Ascending aorta (tissue), 2 donors: Measurements from ENCODE around the gene RNF4. TPM values are rescaled to one million over a fixed set of nuclear protein-coding genes. Genes with fewer than 3 reads are reported as not detected.

ENCODE experiments used
- DNase-seq, 2 donors: peaks; one replicate each; pipeline ENCODE4 v3.0.0-alpha.2; 2019; ENCODE audit warnings: low spot score in 2 of 2
- H3K27ac ChIP-seq, 2 donors: fragments of 200-600 bp; sonication (generic); one replicate each; pipeline ENCODE4 v1.5.1; 2016 to 2017; ENCODE audit warnings: mild to moderate bottlenecking in 1 of 2
- H3K27me3 ChIP-seq: fragments of 200-600 bp; sonication (generic); one replicate; pipeline ENCODE4 v1.5.1; 2017
- H3K36me3 ChIP-seq, 2 donors: fragments of 200-600 bp; sonication (generic); one replicate each; pipeline ENCODE4 v1.5.1; 2016
- H3K4me1 ChIP-seq, 2 donors: fragments of 200-600 bp; sonication (generic); one replicate each; pipeline ENCODE4 v1.5.1; 2016 to 2017; ENCODE audit warnings: mild to moderate bottlenecking in 1 of 2
- H3K4me3 ChIP-seq, 2 donors: fragments of 200-600 bp; sonication (generic); one replicate each; pipeline ENCODE4 v1.5.1; 2016 to 2017; ENCODE audit warnings: mild to moderate bottlenecking in 1 of 2
- H3K9me3 ChIP-seq, 2 donors: fragments of 200-600 bp; sonication (generic); one replicate each; pipeline ENCODE4 v1.5.1; 2016
- intact Hi-C: fragments of 100-400 bp; cut with DNase I; formaldehyde crosslinking; loops from one replicate; pipeline ENCODE4 v1.15.1; 2023
- total RNA-seq: library from RNA; depleted of rRNA; stranded (reverse); fragments of >200 nt; gene quantifications from one replicate; pipeline ENCODE4 v1.1.0, GENCODE V29; 2016
- TF ChIP-seq, protein P1 (sequence below), 3 experiments: fragments of 200-600 bp in 2 of 3; fragments of 450-650 bp in 1 of 3; sonication (generic) in 2 of 3; IDR thresholded peaks; one replicate each; pipeline ENCODE4 v1.5.1; 2016 to 2019; ENCODE audit warnings: antibody characterized with exemption in 3 of 3, mild to moderate bottlenecking in 1 of 3, moderate library complexity in 1 of 3

The RNF4 gene
- total RNA-seq, 1 donor from 2014 or later = 19.3 TPM

DNA sequence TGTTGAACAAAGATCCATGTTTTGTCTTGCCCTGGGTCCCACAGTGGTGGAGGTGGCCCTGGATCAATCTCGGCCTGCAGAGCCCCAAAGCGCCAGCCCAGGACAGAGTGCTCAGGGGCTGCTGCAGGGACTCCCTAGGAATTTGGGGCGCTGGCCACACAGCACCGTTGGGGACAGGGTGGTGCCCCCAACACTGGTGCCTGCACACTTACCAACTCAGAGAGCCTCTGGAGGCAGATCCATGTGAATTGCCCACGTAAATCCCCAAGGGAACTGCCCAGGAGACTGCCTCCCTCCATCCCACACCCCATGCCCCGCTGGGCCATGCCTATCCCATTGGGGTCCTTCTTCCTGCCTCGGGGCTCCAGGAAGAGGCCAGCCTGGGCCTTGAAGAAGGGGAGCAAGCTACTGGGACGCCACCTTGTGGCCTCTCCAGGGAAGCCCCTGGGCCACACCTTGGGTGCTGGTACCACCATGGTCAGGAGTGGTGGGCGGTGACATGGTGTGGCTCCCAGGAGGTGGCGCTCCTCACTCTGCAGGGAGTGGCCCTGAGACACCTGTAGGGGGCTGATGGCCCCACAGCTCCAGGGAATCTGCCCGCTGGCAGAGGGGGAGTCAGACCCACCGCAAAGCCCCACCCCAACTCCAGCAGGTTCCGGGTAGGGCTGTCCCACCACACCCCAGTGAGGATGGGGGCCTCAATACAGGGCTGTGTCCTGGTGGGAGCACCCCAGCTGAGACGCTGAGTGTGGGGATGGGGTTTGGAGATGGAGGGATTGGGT, 27.3 kb upstream of the RNF4 start:
- H3K27ac ChIP-seq = no peak overlapping the region
- intact Hi-C loops = no loop called here
- H3K4me3 ChIP-seq = no peak overlapping the region
- no peaks in the 10 kb centered on the region for H3K36me3 ChIP-seq
- no peaks in the 10 kb centered on the region for H3K9me3 ChIP-seq
- TF ChIP-seq, protein P1, sequence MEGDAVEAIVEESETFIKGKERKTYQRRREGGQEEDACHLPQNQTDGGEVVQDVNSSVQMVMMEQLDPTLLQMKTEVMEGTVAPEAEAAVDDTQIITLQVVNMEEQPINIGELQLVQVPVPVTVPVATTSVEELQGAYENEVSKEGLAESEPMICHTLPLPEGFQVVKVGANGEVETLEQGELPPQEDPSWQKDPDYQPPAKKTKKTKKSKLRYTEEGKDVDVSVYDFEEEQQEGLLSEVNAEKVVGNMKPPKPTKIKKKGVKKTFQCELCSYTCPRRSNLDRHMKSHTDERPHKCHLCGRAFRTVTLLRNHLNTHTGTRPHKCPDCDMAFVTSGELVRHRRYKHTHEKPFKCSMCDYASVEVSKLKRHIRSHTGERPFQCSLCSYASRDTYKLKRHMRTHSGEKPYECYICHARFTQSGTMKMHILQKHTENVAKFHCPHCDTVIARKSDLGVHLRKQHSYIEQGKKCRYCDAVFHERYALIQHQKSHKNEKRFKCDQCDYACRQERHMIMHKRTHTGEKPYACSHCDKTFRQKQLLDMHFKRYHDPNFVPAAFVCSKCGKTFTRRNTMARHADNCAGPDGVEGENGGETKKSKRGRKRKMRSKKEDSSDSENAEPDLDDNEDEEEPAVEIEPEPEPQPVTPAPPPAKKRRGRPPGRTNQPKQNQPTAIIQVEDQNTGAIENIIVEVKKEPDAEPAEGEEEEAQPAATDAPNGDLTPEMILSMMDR (IDR thresholded peaks at IDR 0.05) = peak; percentile 29 to 54 (median 46)
- no peaks in the 10 kb centered on the region for H3K27me3 ChIP-seq
- no peaks in the 10 kb centered on the region for H3K4me1 ChIP-seq
- peak in 1 of 2 donors; percentile 69 for DNase-seq

DNA sequence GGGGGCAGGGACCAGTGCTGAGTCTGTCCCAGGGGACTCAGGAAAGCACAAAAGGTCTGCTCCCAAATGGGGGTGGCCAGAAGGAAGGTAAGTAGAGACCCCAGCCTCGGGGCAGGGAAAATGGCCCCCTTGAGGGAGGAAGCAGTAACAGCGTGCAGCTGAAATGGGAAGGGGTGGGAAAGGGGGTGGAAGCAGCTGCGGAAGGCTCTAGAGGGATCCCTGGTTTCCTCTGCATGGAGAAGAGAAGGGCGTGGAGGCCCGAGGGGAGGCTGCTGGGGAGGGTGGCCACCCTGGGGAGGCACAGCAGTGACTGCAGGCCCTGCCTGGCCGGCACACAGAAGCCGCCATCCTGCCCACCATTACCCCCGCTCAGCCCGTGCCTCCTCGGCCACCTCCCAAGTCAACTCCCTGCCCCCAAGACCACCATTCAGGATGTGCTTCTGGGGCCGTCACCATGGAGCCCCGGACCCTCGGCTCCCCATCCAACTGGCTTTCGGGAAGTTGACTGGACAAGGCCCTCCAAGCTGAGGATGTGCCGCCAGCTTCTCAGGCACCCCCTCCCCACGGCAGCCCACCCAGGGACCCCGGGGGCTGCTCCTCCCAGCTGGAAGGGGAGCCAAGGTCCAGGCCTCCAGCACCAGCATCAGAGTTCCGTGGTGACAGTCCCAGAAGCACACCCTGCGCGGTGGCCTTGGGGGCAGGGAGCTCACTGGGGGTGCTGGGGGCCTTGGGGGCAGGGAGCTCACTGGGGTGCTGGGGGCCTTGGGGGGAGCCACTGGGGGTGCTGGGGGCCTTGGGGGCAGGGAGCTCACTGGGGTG, 26.5 kb upstream of the RNF4 start:
- intact Hi-C loops = no loop called here

DNA sequence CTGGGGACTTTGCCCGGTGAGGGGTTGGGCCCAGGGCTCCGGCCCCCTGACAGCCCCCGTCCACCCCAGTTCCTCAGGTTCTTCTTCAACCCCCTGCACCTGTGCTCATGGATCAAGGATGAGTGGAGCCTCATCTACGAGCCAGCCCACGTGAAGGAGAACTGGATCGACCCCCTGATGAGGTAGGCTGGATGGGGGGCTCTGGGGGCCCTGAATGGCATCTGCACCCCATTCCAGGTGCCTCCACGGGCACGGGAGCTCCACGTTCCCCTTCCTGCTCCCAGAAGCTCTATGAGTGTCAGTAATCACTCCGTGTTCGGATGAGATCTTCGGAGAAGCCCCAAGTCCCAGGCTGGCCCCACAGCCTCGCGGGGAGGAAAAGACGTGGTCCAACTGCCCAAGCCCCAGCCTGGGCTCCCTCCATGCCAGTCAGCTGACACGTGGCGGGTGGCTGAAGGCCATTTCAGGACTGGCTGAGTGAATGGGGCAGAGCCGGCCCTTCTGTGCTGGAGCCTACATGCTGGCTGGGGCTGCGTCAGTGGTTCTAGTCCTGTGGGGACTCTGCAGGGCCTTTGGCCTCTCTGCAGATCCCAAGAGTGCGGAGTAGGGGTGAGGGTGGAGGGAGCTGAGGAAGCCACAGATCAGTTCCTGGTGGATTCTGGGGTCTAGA, 25.7 kb upstream of the RNF4 start:
- Histone ChIP-seq H3K4me3 (no peak overlapping the region), H3K4me1 (no peaks in the 10 kb centered on the region), H3K27ac (no peak overlapping the region), H3K27me3 (no peaks in the 10 kb centered on the region), H3K9me3 (no peaks in the 10 kb centered on the region), H3K36me3 (no peaks in the 10 kb centered on the region)
- intact Hi-C loops = no loop called here
- DNase-seq = no peak
- TF ChIP-seq, protein P1 (IDR thresholded peaks at IDR 0.05) = no peak

More for the DNA sequence above, 26.5 kb upstream of the RNF4 start:
- TF ChIP-seq, protein P1 (IDR thresholded peaks at IDR 0.05) = no peak
- H3K27me3 ChIP-seq = no peaks in the 10 kb centered on the region
- H3K9me3 ChIP-seq = no peaks in the 10 kb centered on the region
- DNase-seq = no peak
- no peaks in the 10 kb centered on the region for H3K4me1 ChIP-seq
- H3K27ac ChIP-seq = no peak overlapping the region
- H3K4me3 ChIP-seq = no peak overlapping the region
- H3K36me3 ChIP-seq = no peaks in the 10 kb centered on the region

DNA sequence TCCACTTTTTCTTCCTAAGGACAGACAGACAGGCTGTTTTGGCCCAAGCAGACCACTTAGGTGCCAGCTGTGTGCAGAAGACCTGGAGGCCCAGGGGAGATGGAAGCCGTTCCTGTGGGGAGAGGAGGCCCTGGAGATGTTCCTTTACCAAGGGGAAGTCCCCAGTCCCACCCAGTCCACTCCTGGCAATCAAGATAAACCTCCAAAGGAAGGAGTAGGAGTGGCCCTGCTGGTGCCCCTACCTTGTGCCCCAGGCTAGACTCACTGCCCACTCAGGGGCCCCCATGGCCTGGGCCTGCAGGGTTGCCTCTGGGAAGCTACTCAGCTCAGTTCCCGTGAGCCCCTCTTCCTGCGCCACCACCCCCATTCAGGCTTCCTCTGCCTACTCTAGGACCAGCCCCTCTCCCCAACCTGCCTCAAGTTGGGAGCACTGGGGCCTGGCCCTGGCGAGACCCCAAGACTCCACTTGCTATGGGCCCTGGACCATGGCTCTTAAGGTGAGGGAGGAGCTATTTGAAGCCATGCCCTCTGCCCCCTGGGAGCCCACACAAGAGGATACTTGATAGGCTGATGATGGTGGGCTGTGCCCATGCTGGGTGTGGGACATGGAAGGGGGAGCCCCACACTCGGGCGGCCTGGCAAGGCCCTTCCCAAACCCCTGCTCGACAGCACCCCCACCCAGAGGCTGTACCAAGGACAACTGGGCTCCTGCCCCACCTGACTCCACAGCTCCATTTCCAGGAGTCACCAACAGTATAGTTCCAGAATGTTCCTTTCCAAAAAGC, 24.8 kb upstream of the RNF4 start:
- Histone ChIP-seq H3K27me3 (no peaks in the 10 kb centered on the region), H3K9me3 (no peaks in the 10 kb centered on the region), H3K36me3 (no peaks in the 10 kb centered on the region), H3K27ac (no peak overlapping the region), H3K4me1 (no peaks in the 10 kb centered on the region), H3K4me3 (no peak overlapping the region)
- DNase-seq = no peak
- intact Hi-C loops = no loop called here
- TF ChIP-seq, protein P1 (IDR thresholded peaks at IDR 0.05) = no peak

DNA sequence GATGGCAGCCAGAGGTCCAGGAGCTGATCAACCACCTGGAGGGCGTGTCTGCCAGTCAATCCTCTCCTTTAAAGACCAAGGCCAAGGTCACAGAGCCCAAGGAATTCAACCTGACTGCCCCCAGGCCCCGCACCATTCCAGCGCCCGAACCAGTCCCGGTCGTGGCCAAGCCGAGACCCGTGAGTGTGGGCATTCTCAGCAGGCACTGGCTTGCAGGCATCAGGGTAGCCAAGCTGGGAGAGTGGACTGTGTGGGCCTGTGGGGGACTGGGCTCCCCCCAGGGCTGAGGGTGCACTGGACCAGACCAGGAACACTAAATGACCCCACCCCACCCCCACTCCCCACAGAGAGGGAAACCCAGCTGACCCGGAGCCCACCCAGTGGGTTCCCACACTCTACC, 23.8 kb upstream of the RNF4 start:
- TF ChIP-seq, protein P1 (IDR thresholded peaks at IDR 0.05) = no peak
- Histone ChIP-seq H3K36me3 (no peaks in the 10 kb centered on the region), H3K9me3 (no peaks in the 10 kb centered on the region), H3K27ac (no peak overlapping the region), H3K4me3 (no peak overlapping the region), H3K27me3 (no peaks in the 10 kb centered on the region), H3K4me1 (no peaks in the 10 kb centered on the region)
- no peak for DNase-seq
- intact Hi-C loops = no loop called here
